B cell (primary cell): ENCODE measurements around the gene FOXP3. TPM values are rescaled to one million over a fixed set of nuclear protein-coding genes. Genes with fewer than 3 reads are reported as not detected.

Experiments used
- ATAC-seq: fragments of 200-7000 bp; cut with Tn5 transposase; one replicate; pipeline ENCODE4 v1.10.0; 2021; ENCODE audit warnings: low read depth, mild to moderate bottlenecking, moderate number of reproducible peaks, moderate library complexity
- CTCF ChIA-PET: fragments of 350-600 bp; sonication (Branson Sonifier 250); formaldehyde crosslinking; loops from one replicate; lab custom pipeline; 2021; ENCODE audit warnings: antibody characterized with exemption, inconsistent platforms; lab: Charles Lee
- POLR2A ChIA-PET: fragments of 350-600 bp; sonication (Branson Sonifier 250); formaldehyde crosslinking; loops from one replicate; lab custom pipeline; 2021; ENCODE audit warnings: antibody characterized with exemption; lab: Charles Lee
- DNase-seq: peaks from one replicate; pipeline ENCODE4 v3.0.0; 2013
- H2AFZ ChIP-seq: 2 replicates; pipeline ENCODE4 v1.6.1; 2012; ENCODE audit warnings: mild to moderate bottlenecking, low read depth, low read length; ENCODE audit not compliant: insufficient read depth, poor library complexity, severe bottlenecking
- H3K27ac ChIP-seq, 2 donors: 1 replicate in 1 of 2; 2 replicates in 1 of 2; pipeline ENCODE4 v1.5.1; 2012 to 2013; ENCODE audit warnings: low read length in 2 of 2, mild to moderate bottlenecking in 2 of 2, moderate library complexity in 1 of 2
- H3K27me3 ChIP-seq, 4 experiments: fragments of 200-600 bp in 1 of 4; sonication (generic) in 1 of 4; replicated peaks in 1 of 4; 1 replicate in 2 of 4; 2 replicates in 2 of 4; pipeline versions ENCODE4 v1.6.1 to v1.7.0; 2013 to 2016; ENCODE audit warnings: low read length in 3 of 4, mild to moderate bottlenecking in 2 of 4, mixed read lengths in 1 of 4, moderate library complexity in 1 of 4; ENCODE audit not compliant: insufficient read depth in 4 of 4, control insufficient read depth in 3 of 4; ENCODE audit errors: control extremely low read depth in 1 of 4
- H3K36me3 ChIP-seq, 2 experiments: replicated peaks in 1 of 2; 1 replicate in 1 of 2; 2 replicates in 1 of 2; pipeline versions ENCODE4 v1.6.1 to v1.7.1; 2013; ENCODE audit warnings: low read length in 1 of 2; ENCODE audit not compliant: insufficient read depth in 2 of 2, control insufficient read depth in 1 of 2; ENCODE audit errors: control extremely low read depth in 1 of 2, extremely low read depth in 1 of 2
- H3K4me1 ChIP-seq, 2 donors: fragments of 200-600 bp in 1 of 2; sonication (generic) in 1 of 2; 1 replicate in 1 of 2; 2 replicates in 1 of 2; pipeline versions ENCODE4 v1.5.1 to v1.6.1; 2013 to 2017; ENCODE audit warnings: low read length in 2 of 2; ENCODE audit not compliant: control insufficient read depth in 2 of 2, insufficient read depth in 2 of 2
- H3K4me2 ChIP-seq: replicated peaks from 2 replicates; pipeline ENCODE3; 2012; ENCODE audit warnings: mild to moderate bottlenecking, low read depth, low read length; ENCODE audit not compliant: poor library complexity, severe bottlenecking
- H3K4me3 ChIP-seq, 5 experiments: fragments of 200-600 bp in 1 of 5; sonication (generic) in 1 of 5; 1 replicate in 3 of 5; 2 replicates in 2 of 5; pipeline versions ENCODE4 v1.5.1 to v1.7.0; 2011 to 2016; ENCODE audit warnings: low read length in 4 of 5, mild to moderate bottlenecking in 4 of 5, low read depth in 2 of 5, control low read depth in 1 of 5, moderate library complexity in 1 of 5; ENCODE audit not compliant: insufficient read depth in 1 of 5; ENCODE audit errors: control extremely low read depth in 1 of 5, extremely low read depth in 1 of 5
- H3K79me2 ChIP-seq: fragments of 200-600 bp; sonication (generic); one replicate; pipeline ENCODE4 v1.6.0; 2016; ENCODE audit warnings: low read length; ENCODE audit not compliant: control insufficient read depth, insufficient read depth
- H3K9ac ChIP-seq: fragments of 200-600 bp; sonication (generic); 2 replicates; pipeline ENCODE4 v1.6.1; 2017; ENCODE audit warnings: mild to moderate bottlenecking, low read length, moderate library complexity
- H3K9me3 ChIP-seq, 3 donors: one replicate each; pipeline versions ENCODE4 v1.6.1 to v1.7.1; 2013; ENCODE audit warnings: low read length in 2 of 3; ENCODE audit not compliant: control insufficient read depth in 2 of 3, insufficient read depth in 1 of 3; ENCODE audit errors: control extremely low read depth in 1 of 3
- H4K20me1 ChIP-seq: 2 replicates; pipeline ENCODE4 v1.6.0; 2012; ENCODE audit warnings: mild to moderate bottlenecking, low read length; ENCODE audit not compliant: insufficient read depth, control insufficient read depth, poor library complexity, severe bottlenecking
- H3K27ac Mint-ChIP-seq: one replicate; pipeline ENCODE4 v1.8.0; 2021; ENCODE audit warnings: mixed read lengths
- H3K27me3 Mint-ChIP-seq: one replicate; pipeline ENCODE4 v1.8.0; 2021; ENCODE audit warnings: mixed read lengths
- H3K4me1 Mint-ChIP-seq: one replicate; pipeline ENCODE4 v1.8.0; 2021; ENCODE audit warnings: mixed read lengths
- H3K4me3 Mint-ChIP-seq: one replicate; pipeline ENCODE4 v1.8.0; 2021; ENCODE audit warnings: mixed read lengths
- H3K9me3 Mint-ChIP-seq: one replicate; pipeline ENCODE4 v1.8.0; 2022; ENCODE audit warnings: mixed read lengths; ENCODE audit not compliant: insufficient read depth
- EZH2 ChIP-seq: IDR thresholded peaks from 2 replicates; pipeline ENCODE4 v1.6.1; 2012; ENCODE audit warnings: borderline replicate concordance, low read depth, mild to moderate bottlenecking, moderate library complexity, low read length; ENCODE audit not compliant: insufficient read depth, poor library complexity, severe bottlenecking
- WGBS: methylation state at CpG from one replicate; pipeline ENCODE4 v1.1.5; 2013; ENCODE audit warnings: missing lambda C conversion rate; ENCODE audit not compliant: insufficient coverage; 5-methylcytosine and 5-hydroxymethylcytosine counted together
- intact Hi-C: fragments of 100-400 bp; cut with micrococcal nuclease; formaldehyde crosslinking; loops from one replicate; pipeline ENCODE4 v1.10.0; 2022
- polyA plus RNA-seq: library from polyadenylated mRNA; depleted of rRNA; stranded (reverse); fragments of >200 nt; gene quantifications from 2 replicates; pipeline ENCODE4 v1.2.3, GENCODE V29; 2012
- total RNA-seq, 2 donors: library from RNA; stranded (reverse); fragments of 120-200 nt in 1 of 2; gene quantifications; 1 replicate in 1 of 2; 2 replicates in 1 of 2; pipeline versions ENCODE4 v1.2.3 to v1.2.4, GENCODE V29; 2013 to 2022
- TF ChIP-seq, protein P1 (sequence below): fragments of 200-600 bp; IDR thresholded peaks from one replicate; pipeline ENCODE4 v1.8.0; 2022; ENCODE audit warnings: antibody characterized with exemption, mild to moderate bottlenecking

Gene FOXP3
- total and polyA plus RNA-seq, 2 donors (not counting 1 experiment from before 2014, with no cell fraction given) = 0.03 TPM; not detected in 1

DNA sequence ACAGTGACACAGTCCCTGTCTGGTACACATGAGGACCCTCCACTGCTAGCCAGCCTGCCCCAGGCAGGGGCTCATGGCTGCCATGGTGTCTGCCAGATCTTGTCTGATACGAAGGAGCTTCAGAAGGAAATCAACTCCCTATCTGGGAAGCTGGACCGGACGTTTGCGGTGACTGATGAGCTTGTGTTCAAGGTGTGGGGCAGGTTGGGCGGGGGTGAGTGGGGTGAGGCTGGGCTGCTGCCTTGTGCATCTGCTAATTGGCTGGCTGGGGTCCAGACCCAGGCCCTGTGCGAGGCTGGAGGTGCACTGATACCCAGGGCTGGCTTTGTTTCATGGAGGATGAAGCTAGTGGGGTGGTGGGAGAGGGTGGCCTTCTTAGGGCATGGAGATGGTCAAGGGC is 15.4 kb downstream of the FOXP3 start:
- intact Hi-C loops = no loop called here
- DNase-seq (no peak), ATAC-seq (no peak)
- Histone ChIP-seq H3K4me3 (no peak overlapping the region), H3K9ac (no peak overlapping the region), H3K4me2 (no peak overlapping the region), H2AFZ (no peak overlapping the region), H3K27ac (no peak overlapping the region), H3K27me3 (no peaks in the 10 kb centered on the region), H3K36me3 (peaks cover 0 to 23% of the 10 kb centered on the region in 2 experiments), H3K79me2 (no peaks in the 10 kb centered on the region), H3K9me3 (no peaks in the 10 kb centered on the region), H4K20me1 (no peaks in the 10 kb centered on the region), H3K4me1 (peaks cover 5 to 6% of the 10 kb centered on the region in 2 donors)
- peaks cover 8% of the 10 kb centered on the region for H3K4me1 Mint-ChIP-seq
- 100% methylated on average over 2 of the region's 6 CpGs for WGBS
- ChIA-PET CTCF (no interaction called here), POLR2A (no interaction called here)
- no peaks in the 10 kb centered on the region for H3K27me3 Mint-ChIP-seq
- no peak overlapping the region for H3K4me3 Mint-ChIP-seq
- H3K9me3 Mint-ChIP-seq = no peaks in the 10 kb centered on the region
- TF ChIP-seq, protein P1, sequence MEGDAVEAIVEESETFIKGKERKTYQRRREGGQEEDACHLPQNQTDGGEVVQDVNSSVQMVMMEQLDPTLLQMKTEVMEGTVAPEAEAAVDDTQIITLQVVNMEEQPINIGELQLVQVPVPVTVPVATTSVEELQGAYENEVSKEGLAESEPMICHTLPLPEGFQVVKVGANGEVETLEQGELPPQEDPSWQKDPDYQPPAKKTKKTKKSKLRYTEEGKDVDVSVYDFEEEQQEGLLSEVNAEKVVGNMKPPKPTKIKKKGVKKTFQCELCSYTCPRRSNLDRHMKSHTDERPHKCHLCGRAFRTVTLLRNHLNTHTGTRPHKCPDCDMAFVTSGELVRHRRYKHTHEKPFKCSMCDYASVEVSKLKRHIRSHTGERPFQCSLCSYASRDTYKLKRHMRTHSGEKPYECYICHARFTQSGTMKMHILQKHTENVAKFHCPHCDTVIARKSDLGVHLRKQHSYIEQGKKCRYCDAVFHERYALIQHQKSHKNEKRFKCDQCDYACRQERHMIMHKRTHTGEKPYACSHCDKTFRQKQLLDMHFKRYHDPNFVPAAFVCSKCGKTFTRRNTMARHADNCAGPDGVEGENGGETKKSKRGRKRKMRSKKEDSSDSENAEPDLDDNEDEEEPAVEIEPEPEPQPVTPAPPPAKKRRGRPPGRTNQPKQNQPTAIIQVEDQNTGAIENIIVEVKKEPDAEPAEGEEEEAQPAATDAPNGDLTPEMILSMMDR = no peak
- TF ChIP-seq EZH2 = no peak
- no peak overlapping the region for H3K27ac Mint-ChIP-seq

DNA sequence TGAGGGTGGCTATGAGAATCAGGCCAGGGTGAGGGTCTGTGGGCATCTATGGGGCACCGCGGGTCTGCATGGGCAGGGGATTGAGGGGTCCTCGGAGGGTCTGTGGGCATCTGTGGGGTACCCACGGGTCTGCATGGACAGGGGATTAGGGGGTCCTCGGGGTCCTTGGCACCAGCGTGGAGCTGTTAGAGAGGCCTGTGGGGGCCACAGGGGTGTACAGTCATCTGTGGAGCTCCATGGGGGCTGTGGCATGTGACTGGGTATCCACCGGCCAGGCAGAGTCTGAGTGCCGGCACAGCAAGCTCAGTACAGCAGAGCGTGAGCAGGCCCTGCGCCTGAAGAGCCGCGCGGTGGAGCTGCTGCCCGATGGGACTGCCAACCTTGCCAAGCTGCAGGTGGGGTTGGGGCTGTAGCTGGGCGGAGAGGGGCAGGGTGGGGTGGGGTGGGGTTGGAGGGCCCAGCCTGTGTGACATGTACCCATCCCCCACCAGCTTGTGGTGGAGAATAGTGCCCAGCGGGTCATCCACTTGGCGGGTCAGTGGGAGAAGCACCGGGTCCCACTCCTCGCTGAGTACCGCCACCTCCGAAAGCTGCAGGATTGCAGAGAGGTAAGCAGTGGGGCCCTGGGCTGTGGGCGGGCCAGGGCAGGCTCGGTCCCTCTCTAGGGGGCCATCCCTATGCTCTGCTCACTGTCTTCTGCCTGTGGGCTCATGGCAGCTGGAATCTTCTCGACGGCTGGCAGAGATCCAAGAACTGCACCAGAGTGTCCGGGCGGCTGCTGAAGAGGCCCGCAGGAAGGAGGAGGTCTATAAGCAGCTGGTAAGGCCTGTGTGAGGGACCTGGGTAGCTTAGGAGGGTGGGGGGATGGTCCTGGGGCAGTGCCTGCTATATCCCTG is 16.3 kb downstream of the FOXP3 start:
- Mint-ChIP-seq H3K9me3 (no peaks in the 10 kb centered on the region), H3K27ac (no peak overlapping the region), H3K4me3 (no peak overlapping the region), H3K4me1 (peaks cover 6% of the 10 kb centered on the region), H3K27me3 (no peaks in the 10 kb centered on the region)
- WGBS = 95% methylated on average over 10 of the region's 28 CpGs
- ATAC-seq = no peak
- POLR2A ChIA-PET = no interaction called here
- Histone ChIP-seq H3K27me3 (no peaks in the 10 kb centered on the region), H3K36me3 (peaks cover 0 to 24% of the 10 kb centered on the region in 2 experiments), H3K27ac (no peak overlapping the region), H4K20me1 (no peaks in the 10 kb centered on the region), H3K4me3 (no peak overlapping the region), H3K9me3 (no peaks in the 10 kb centered on the region), H3K9ac (no peak overlapping the region), H2AFZ (no peak overlapping the region), H3K79me2 (no peaks in the 10 kb centered on the region), H3K4me1 (no peaks in the 10 kb centered on the region), H3K4me2 (no peak overlapping the region)
- DNase-seq = no peak
- TF ChIP-seq, protein P1 = no peak
- no peak for TF ChIP-seq EZH2
- intact Hi-C loops = no loop called here
- CTCF ChIA-PET = no interaction called here
